Ramos (cell line): ENCODE results near the gene EIF5A.

Experiments used
- in situ Hi-C: fragments of 300-500 bp; cut with MboI; formaldehyde crosslinking; loops from one replicate; pipeline ENCODE4 v1.14.3; 2022; ENCODE audit warnings: low sequenced_read_pairs; ENCODE audit not compliant: unreplicated experiment

The EIF5A gene

DNA sequence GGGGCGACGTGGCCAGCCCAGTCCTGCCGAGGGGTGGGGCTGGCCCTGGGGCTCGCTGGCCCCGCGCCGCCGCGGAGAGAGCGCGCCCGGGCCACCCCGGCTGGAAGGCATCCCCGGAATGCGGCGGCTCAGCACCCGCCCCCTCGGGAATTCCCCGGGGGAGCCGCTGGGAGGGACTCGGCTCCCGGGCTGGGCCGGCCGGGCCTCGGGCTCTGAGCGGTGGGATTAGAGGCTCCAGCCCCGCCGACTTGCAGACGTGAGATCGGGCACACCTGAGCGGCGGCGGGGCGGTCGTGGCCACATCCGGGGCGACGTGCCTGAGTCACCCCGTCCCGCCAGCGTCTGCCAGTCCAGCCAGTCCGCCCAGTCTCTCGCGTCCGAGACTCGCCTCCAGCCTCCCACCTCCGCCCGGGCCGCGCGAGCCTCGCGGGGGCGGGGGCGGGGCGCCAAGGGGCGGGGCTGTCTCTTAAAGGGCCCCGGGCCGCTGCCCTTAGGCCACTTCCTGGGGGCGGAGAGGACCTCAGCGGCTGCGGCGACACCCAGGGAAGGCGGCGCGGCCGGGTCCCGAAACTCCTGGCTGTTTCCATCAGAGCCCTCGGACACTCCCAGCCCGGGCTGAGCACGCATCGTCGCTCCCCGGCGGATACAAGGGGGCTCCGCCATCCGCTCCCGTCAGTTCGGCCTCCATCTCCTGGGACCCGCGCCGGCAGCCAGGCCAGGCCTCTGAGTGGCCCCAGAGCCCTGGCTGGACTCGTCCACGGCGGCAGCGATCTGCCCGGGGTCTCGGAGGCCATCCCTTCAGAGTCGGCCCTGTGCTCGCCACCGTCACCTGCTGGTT, 44.5 kb downstream of the EIF5A start, which contains the start of gene KCTD11:
TSS of gene KCTD11 (plus strand) at position 498 of the 838 bp plus-strand sequence.
- in situ Hi-C loops: no loop called here

DNA sequence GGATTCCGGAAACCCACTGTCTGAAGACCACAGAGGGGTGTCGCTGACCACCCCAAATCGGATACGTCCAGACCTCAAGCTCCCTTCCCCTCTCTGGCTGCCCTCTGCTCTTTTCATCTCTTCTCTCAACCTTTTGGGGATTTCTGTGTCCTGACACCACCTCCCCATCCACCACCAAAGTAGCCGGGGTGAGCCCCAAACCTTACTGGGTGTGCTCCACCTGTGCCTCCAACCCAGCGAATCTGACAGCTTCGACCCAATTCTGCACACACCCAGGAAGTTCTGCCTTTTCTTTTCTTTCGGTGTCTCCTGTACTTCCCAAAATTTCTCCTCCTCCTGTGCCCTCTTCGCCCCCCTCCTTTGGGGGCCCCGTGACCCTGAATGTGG, 45.1 kb downstream of the EIF5A start:
- in situ Hi-C loops: no loop called here

DNA sequence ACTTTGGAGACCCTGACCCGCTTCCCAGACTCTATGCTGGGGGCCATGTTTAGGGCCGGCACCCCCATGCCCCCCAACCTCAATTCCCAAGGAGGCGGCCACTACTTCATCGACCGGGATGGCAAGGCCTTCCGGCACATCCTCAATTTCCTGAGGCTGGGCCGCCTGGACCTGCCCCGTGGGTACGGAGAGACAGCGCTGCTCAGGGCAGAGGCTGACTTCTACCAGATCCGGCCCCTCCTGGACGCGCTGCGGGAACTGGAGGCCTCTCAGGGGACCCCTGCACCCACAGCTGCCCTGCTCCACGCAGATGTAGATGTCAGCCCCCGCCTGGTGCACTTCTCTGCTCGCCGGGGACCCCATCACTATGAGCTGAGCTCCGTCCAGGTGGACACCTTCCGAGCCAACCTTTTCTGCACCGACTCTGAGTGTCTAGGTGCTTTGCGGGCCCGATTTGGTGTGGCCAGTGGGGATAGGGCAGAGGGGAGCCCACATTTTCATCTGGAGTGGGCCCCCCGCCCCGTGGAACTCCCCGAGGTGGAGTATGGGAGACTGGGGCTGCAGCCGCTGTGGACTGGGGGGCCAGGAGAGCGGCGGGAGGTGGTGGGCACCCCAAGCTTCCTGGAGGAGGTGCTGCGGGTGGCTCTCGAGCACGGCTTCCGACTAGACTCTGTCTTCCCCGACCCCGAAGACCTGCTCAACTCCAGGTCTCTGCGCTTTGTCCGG, 45.6 kb downstream of the EIF5A start:
- in situ Hi-C loops: no loop called here

DNA sequence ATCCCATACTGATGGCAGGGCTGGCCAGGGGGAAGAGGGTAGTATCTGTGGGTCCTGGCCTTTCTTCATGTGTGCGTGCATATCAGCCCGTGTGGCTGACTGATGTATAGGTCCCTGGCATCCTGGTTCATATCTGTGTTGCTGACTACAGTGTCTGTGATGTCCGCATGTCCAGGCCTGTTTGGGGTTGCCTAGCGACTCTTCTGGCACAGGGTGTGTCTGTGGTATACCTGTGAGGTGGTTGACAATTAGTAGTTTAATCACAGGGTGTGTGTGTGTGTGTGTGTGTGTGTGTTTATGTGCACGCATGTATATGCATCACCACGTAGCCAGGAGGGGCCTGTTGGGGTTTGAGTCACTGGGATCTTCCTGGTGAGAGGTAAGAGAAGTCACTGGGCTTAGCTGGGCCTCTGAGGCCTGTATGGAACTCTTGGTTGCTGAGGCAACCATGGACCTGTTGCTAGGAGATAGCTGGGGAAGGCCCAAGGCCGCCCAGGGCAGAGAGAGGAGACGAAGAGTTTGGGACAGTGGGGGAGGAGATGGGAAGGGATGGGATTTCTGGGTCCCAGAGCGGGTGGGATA, 46.9 kb downstream of the EIF5A start:
- in situ Hi-C loops: no loop called here

DNA sequence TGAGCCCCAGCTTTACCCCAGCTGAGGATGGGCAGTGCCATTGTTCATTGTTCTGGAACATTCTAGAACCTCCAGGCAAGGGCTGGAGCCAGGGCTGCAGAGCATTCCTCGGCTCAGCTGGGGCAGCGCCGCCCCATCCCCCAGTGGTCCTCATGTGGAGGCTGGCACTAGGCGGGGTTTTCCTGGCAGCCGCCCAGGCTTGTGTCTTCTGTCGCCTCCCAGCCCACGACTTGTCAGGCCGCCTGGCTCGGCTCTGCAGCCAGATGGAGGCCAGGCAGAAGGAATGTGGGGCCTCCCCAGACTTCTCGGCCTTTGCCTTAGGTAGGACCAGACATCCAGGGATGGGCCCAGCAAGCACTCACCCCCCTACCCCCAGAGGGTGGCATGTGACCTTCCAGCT, 47.6 kb downstream of the EIF5A start, which contains the start of gene TMEM95:
TSS of gene TMEM95 (plus strand) at position 104 of the 400 bp plus-strand sequence. CDS start at position 153, 49 bp downstream.
- in situ Hi-C loops: no loop called here

DNA sequence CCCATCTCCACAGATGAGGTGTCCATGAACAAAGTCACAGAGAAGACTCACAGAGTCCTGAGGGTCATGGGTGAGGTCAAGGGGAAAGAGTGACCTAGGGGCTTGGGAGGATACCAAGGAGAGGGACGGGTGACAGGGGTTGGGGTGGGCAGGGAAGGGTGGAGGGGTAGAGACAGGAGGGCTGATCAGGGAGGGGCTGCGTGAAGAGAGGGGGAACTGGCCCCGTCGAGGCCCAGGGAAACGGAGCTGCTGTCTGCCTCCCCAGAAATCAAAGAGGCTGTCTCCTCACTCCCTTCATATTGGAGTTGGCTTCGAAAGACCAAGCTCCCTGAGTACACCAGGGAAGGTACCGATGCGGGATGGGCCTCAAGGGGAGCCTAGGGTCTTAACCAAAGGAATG, 48.1 kb downstream of the EIF5A start:
- in situ Hi-C loops: no loop called here

DNA sequence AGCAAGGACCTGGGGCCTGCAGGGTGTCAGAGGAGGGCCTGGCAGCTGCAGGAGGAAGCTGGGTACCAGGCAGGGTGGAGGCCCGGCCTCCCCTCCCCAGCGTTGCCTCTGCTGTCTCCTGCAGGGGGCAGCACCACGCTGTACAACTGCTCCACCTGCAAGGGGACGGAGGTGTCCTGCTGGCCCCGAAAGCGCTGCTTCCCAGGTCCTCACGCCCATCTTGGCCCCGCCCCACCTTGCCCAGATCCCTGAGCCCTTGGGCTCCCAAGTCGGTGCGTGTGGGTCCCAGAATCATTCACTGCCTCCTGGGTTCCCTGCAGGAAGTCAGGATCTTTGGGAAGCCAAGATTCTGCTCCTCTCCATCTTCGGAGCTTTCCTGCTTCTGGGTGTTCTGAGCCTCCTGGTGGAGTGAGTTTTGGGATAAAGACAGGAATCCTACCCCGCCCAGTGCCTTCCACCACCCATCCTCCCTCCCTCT, 48.7 kb downstream of the EIF5A start:
- in situ Hi-C loops: no loop called here

DNA sequence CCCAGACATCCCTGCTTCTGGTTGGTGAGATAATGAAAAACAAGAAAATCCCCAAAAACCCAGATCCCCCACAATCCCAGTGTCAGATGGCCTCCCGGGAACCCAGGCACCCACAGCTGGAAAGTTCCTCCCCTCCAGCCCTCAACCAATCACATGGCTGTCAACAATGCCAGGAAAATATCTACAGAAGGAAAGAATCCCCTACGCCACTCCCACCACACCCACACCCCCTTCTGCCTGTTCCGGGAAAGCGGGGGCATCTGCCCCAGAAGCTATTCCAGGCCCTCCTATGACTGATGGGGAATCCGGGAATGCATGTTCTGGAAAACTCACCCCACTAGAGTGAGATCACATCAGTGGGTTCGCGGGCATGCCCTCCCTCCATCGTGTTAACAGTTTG, 49.3 kb downstream of the EIF5A start:
- in situ Hi-C loops: no loop called here

DNA sequence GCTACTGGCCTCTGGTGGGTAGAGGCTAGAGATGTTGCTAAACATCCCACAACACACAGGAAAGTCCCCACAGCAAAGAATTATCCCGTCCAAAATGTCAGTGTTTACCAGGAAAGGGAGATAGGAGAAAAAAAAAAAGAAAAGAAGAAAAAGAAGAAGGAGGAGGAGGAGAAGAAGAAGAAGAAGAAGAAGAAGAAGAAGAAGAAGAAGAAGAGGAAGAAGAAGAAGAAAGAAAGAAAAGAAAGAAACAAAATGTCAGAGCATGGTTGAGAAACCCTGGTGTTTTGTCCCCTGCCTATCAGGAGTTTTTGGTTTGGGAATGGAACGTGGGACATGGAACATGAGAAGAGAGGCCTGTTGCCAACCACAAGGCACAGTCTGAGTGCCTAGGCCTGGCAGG, 50.0 kb downstream of the EIF5A start:
- in situ Hi-C loops: no loop called here

DNA sequence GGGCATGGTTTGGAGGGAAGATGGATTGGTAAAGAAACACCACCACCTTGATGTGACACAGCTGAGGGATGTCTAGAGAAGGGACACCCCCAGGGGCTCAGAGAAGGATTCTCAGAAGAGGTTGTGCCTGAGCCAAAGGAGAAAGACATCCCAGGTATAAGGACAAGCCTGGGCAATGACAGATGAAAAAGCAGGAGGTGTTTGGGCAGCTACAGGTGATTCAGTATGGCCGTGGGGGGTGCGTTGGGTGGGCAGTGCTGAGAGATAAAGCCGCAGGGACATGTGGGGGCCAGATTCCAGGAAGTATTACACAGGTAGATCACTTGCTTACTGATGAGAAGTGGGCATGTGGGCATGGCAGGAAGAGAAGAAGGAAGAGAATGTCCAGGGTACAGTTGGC, 54.5 kb downstream of the EIF5A start:
- in situ Hi-C loops: no loop called here
